Spleen (tissue), 7 donors: ENCODE measurements around the gene SFXN3.

Experiments used
- POLR2AphosphoS5 ChIP-seq, 3 donors: sonication (generic); formaldehyde crosslinking; IDR thresholded peaks; one replicate each; pipeline ENCODE4 v1.5.1; 2017; ENCODE audit warnings: antibody characterized with exemption in 3 of 3
- TF ChIP-seq, protein P1 (sequence below), 11 experiments: fragments of 200-600 bp in 7 of 11; fragments of 450-650 bp in 4 of 11; sonication (generic) in 4 of 11; IDR thresholded peaks in 8 of 11; conservative IDR thresholded peaks in 3 of 11; 1 replicate in 7 of 11; 2 replicates in 4 of 11; pipeline versions ENCODE4 v1.4.0 to v1.8.0; 2016 to 2021; ENCODE audit warnings: antibody characterized with exemption in 11 of 11, inconsistent platforms in 4 of 11, mild to moderate bottlenecking in 1 of 11
- donor health status: DM: no; HTN: no; CAD: no; lungs with moderate emphysema.
- donor health status: DM: no; HTN: no; CAD: no.
- donor health status: DM: no; HTN: no; CAD: no.

DNA sequence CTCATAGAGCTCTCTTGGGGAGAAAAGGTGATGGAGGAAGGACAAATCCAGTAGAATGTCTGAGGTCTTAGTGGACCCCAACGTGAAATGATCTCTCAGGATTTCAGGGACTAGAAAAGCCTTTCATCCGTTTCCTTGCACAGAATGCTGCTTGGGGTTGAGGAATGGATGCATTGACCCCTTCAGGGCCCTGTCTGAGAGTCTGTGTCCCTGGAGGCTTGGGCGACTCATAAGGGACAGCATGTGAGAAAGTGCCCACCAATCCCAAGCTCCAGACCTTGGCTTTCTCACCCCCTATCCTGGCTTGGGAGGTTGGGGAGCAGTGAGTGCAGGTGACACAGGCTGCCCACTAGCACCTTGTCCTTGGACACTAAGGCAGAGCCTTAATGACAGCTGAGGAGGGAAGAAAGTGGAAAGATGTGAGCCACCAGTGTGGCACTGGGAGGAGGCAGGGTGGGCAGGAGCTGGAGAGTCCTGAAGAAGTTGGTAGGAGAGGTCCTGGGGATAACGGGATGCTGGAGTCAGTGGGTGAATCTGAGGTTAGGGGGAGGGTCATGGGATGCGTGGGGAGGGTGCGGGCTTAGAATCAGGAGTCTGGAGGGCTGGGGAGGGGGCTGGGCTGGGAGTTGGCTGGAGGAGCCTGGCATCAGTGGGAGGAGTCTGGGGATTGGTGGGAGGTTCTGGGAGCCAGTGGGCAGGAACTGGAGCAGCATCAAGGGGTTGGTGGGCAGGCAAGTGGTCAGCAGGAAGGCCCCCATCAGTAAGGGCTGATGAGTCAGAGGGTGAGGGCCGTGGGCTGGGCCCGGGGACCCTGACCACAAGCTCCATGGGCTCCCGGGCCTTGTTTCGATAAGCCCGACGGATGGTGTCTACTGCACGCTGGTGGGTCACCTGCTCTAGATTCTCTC lies 22.9 kb upstream of the SFXN3 start:
- peak in 1 of 3 donors; percentile 17 for TF ChIP-seq POLR2AphosphoS5 (IDR thresholded peaks at IDR 0.05)
- TF ChIP-seq, protein P1, sequence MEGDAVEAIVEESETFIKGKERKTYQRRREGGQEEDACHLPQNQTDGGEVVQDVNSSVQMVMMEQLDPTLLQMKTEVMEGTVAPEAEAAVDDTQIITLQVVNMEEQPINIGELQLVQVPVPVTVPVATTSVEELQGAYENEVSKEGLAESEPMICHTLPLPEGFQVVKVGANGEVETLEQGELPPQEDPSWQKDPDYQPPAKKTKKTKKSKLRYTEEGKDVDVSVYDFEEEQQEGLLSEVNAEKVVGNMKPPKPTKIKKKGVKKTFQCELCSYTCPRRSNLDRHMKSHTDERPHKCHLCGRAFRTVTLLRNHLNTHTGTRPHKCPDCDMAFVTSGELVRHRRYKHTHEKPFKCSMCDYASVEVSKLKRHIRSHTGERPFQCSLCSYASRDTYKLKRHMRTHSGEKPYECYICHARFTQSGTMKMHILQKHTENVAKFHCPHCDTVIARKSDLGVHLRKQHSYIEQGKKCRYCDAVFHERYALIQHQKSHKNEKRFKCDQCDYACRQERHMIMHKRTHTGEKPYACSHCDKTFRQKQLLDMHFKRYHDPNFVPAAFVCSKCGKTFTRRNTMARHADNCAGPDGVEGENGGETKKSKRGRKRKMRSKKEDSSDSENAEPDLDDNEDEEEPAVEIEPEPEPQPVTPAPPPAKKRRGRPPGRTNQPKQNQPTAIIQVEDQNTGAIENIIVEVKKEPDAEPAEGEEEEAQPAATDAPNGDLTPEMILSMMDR (IDR thresholded peaks at IDR 0.05 in 8 of 11, conservative IDR thresholded peaks at IDR 0.05 in 3 of 11): no peak
